GM18520 (cell line): ENCODE results near the gene PPP1R3D.
"Not testable (repeated sequence)": the region's sequence is repeated elsewhere in the genome, so short reads cannot be mapped to it uniquely, and the experiment has no call there.

Experiments used
- ATAC-seq: cut with Tn5 transposase; IDR thresholded peaks from one replicate; pipeline ENCODE4 v1.9.1; 2021; ENCODE audit not compliant: unreplicated experiment

PPP1R3D gene, protein sequence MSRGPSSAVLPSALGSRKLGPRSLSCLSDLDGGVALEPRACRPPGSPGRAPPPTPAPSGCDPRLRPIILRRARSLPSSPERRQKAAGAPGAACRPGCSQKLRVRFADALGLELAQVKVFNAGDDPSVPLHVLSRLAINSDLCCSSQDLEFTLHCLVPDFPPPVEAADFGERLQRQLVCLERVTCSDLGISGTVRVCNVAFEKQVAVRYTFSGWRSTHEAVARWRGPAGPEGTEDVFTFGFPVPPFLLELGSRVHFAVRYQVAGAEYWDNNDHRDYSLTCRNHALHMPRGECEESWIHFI

DNA sequence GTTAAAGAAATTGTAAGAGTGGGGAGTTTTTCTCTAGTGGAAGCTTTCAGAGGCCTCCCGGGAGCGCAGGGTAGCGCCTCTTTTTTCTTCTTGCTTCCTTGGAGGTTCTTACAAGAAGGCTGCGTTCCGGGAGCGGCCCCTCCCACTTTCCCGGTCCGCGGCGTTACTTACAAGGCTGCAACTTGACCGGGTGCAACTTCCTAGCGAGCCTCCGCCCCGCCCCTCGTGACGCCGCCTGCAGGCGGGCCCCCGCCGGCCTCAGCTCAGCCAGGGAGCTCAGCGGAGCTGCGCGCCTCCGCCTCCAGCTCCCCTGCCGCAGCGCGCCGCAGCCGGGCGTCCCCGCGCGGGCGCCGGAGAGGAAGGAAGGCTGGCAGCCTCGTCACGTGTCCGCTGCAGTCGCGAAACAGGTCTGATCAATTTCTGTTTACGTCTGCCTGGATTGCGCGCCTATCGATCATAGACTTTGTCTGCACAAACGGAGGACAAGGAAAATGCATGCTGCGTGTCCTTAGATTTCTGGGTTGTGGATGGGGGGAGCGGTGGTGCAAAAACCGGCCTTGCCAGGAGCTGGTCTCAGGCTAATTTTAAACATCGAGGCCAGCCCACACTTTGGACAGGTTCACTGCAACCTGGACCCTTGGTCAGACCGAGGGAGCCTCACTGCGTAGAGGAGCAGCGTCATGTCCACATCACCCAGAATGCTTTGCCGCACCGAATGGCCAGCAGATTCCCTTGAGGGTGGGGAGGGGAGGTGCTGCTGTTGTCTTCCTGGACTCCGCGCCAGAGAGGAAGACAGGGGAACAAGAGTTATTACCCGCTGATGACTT lies at the start of gene PPP1R3D, which contains the start of gene FAM217B:
TSS of gene PPP1R3D (minus strand) at position 177 of the 827 bp plus-strand sequence. CDS start 374 bp downstream, outside the sequence.
TSS of gene FAM217B (plus strand) at position 261 of the 827 bp plus-strand sequence. CDS start 3,555 bp downstream, outside the sequence.
- peak; percentile 92 for ATAC-seq

DNA sequence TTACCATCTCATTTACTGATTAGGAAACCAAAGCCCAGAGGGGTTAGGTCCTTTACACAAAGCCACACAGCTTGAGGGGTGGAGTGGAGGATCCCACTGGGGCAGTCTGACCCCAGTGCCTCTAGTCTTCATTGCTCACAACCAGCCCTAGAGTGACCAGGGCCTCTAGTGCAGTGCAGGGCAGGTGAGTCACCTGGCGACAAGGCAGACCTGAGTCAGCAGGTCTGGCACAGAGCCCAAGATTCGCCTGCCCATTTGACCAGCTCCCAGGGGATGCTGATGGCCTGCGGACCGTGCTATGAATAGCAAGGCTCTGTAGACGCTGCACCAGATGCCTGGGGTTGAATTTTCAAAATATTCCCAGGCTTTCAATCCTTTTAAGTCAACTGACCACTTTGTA lies 48.0 kb upstream of the PPP1R3D start:
- ATAC-seq, result no peak

DNA sequence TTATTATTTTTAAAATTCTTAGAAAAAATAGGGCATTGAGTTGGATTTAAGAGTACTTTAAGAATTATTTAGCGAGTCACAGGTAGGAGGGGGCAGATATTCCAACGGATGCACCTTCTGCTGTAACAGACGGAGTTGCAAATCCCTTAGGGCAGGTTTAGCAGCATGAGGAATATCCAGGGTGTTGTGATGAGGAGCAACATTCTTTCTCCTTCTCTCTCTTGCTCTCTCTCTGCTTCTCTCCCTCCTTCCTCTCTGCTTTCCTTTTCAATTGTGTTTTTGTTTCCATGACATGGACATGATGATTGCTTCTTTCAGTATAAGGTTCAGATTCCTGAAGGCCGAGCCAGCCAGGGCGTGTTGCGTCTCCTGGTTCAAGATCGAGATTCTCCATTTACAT lies 47.0 kb upstream of the PPP1R3D start:
- ATAC-seq, result no peak

DNA sequence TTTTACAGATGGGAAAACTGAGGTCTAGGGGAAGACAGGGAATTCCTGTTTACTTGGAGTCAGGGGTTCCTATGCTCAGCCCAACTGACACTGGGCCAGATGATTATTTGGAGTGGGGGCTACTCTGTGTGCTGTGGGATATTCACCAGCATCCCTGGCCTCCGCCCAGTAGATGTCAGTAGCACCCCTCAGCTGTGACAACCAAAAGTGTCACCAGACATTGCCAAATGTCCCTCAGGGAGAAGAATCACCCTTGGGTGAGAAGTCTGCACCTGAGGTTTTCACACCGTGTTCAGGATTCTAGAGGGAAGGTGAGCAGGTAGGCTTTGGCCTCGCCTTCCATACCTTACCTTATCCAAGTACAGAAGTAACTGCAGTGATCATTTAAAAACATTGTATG lies 45.8 kb upstream of the PPP1R3D start:
- no peak for ATAC-seq

DNA sequence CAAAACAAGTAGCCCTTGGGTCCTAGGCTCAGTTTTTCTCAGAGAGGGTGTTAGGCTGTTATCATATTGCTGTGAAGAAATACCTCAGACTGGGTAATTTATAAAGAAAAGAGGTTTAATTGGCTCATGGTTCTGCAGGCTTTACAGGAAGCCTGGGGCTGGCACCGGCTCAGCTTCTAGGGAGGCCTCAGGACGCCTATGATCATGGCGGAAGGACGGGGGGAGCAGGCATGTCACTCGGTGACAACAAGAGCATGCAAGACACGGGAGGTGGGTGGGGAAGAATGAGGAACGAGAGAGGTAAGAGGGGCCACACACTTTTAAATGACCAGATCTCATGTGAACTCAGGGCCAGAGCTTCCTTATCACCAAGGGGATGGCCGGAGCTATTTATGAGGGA lies 45.1 kb upstream of the PPP1R3D start:
- ATAC-seq, result no peak

DNA sequence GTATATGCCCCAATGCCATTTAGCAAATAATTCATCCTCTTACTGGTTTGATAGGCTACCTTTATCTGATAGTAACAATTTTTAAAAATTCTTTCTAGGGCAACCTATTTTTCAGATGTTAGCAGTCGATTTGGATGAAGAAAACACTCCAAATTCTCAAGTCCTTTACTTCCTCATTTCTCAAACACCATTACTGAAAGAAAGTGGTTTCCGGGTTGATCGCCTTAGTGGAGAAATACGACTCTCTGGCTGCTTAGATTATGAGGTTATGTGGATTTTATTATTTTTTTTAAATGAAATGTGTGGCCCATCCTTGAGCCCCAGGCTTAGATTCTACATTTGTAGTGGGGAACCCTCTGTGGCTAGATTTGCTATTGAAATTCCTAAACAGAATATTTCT lies 44.4 kb upstream of the PPP1R3D start:
- ATAC-seq, result no peak

DNA sequence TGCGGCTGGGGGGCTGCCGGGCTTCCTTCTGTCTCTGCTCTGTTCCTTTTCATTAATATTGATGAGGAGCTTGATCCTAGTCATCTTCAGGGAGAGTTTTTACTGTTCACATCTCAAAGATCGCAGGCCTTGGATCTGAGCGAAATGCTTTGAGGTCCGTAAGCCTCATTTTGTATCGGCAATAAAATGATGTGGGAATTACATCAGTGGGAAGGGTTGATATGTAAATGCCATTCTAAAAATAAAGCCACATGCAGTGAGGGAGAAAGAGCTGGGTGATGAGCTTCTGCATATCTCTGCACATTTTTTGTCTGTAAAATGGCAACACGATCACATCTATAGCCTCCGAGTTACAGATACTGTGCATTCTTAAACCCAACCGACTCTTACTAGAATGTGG lies 43.0 kb upstream of the PPP1R3D start:
- ATAC-seq, result no peak

DNA sequence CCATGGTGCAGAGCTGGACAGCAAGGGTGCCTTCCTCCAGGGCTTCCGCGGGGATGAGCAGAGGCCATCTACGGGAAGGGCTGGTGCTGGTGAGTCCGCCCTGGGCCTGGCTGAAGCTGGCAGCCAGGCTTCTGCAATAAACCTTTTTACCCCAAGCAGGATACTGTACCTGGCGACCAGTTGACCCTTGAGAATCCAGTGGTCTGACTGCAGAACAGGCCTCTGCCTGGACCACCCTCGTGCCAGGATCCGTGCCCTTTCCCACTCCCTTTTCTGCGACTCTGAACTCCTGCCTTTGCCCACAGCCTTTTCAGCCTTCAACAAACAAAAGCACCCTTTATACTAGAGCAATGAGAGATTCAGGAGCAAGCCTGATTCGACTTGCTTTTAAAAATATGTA lies 37.0 kb upstream of the PPP1R3D start:
- no peak for ATAC-seq

DNA sequence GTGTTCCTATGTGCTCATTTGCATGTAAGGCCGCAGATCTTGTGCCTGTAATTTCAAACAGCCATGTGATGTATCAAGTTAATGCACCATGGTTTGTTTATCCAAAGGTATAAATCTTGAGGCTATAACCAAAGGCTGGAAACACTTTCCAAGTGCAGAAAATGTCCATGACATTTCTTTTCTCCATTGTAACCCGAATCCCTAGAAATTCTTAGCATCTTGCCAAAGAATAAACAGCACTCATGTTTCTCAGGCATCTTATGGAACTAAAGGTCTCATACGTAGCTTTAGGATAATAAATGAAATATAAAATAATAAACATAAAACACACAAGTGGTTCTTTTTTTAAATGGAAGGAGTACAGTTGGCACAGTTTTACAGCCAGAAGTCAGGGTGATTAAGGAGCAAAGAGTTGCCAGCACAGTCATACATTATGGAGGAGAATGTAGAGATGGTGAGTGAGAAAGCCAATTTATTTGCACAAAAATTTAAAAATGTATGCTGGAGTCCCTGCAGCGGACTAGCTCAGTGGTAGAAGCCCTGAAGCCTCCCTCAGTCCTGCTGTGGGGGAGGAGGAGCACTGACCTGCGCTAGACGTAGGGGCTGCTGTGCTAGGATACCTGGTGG lies 36.2 kb upstream of the PPP1R3D start:
- ATAC-seq, result no peak

DNA sequence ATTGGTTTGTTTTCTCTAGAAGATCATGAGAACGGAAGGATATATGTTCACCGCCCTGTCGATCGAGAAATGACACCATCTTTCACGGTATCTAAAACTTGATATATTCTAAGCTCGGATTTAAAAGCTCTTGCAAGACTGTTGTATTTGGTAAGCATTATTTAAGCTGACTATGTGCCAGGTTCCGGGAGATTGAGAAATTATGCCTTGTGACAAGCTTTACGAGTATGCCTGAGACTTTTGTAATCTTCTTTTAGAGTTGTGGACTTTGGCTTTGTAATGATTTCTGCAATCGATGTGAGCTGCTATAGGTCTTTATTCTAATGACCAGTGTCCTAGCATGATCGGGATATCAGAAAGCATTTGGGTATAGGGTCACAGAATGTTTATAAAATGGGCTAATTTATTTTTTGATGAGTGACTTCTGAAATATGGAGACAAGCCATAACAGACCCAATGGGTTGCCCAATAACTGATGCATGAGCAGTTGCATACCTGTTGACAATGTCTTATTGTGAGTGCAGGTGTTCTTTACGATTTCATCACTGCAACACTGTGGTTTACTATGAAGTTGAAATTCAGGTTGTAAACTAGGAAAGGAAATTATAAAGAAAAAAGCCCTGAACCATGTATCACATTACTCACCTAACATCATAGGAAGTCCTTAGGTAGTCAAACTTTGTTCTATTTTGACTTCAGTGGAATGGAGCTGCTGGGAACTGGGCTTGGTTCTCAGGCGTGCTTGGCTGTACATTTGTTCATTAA lies 32.1 kb upstream of the PPP1R3D start:
- ATAC-seq, result no peak

DNA sequence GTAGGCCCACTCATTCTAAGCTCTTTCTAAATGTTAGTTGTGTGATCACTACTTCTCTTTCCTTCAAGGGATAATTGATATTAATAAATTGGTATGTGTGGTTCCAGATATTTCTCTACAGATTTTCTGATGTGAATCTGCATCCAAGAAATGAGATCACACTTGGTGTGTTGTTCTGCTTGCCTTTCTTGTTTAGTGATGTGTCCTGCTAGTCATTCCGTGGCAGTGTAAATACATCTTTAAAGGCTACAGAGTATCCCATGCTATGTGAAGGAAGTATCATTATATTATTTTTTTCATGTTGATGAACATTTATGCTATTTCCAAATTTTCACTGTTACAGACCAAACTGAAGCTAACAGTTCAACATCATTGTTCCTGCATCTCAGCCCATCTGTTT lies 31.3 kb upstream of the PPP1R3D start:
- no peak for ATAC-seq

DNA sequence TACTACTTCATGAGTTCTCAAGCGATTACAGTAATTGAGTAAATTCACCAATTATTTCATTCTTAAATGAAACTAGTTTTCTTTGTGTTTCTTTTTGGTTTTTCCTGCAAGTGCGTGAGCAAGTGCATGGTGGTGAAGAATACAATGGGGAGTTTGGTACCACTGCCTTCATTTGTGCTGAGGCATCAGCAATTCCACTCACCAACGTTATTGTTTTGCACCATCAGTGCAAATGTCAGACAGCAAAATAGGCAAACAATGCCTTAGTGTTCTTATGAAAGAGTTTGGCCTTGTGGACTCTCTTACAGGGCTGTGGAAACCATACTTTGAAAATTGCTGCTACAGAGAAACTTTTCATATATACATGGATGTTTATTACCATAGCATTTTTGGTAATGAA lies 26.3 kb upstream of the PPP1R3D start:
- no peak for ATAC-seq

DNA sequence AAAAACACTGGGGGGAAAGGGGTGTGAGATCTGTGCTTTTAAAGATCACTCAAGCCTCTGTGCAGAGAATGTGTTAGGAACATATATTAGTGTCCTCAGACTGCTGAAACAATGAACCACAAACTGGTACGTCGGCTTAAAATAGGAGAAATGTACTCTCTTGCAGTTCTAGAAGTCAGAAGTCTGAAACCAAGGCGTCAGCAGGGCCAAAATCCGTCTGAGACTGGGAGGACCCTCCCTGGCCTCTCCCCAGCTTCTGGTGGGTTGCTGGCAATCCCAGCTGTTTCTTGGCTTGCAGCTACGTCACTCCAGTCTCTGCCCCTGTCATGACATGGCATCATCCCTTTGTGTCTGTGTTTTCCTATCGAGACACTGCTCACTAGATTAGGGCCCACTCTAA lies 22.1 kb upstream of the PPP1R3D start:
- no peak for ATAC-seq

DNA sequence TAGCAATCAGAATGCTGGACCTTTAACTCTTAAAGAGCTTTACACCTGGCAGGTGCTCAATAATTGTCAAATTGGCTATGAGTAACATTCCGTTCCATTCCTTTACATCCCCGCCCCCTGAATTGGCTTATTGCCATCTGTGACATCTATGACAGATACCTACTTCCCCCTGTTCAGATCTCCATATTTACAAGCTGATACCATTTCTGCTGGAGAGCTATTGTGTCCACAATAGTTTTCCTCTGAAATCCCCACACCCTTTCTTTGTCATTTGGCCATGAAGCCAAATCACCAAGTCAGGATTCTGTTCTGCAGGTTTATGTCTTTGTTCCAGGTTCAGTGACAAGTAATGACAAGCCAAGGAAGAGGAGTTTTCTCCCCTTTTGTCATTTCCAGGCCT lies 21.3 kb upstream of the PPP1R3D start:
- no peak for ATAC-seq

DNA sequence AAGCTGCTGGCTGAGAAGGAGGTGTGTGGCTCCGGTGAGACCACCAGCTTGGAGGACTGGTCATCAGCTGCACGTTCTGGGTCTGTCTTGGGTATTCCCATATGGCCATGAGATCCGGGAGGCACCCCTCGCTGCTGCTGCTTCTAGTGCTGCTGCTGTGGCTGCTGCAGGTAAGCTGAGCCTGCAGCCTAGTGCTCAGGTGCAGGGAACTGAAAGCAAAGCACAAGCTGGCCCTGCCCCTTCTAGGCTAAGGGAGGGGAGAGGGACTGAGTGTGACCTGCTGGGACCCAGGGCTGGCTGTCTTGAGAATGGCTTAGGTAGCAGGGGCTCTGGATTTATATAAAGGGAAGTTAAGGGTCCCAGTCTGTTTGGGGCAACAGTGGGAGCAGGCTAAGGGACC lies 18.5 kb upstream of the PPP1R3D start:
- no peak for ATAC-seq

DNA sequence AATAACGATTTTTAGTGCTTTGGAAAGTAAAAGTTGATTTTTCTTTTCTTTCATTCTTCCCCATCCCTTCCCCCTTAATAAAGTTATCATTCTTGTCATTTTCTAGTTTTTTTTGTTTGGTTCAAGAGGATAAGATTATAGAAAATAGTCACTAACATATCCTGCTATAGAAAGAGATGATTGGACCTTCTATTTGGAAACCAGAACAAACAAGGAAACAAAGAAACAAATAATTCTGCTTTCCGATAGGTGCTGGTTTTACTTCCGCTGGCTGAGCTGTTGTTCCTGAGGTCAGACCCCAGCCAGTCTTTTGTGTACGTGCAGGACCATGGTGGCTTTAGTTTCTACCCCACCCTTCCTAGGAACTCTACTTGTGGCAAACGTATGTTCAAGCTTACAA lies 18.0 kb upstream of the PPP1R3D start, which contains the start of gene CDH26:
TSS of gene CDH26 (plus strand) at position 301 of the 400 bp plus-strand sequence. CDS start 304 bp downstream, outside the sequence.
- ATAC-seq, result no peak

DNA sequence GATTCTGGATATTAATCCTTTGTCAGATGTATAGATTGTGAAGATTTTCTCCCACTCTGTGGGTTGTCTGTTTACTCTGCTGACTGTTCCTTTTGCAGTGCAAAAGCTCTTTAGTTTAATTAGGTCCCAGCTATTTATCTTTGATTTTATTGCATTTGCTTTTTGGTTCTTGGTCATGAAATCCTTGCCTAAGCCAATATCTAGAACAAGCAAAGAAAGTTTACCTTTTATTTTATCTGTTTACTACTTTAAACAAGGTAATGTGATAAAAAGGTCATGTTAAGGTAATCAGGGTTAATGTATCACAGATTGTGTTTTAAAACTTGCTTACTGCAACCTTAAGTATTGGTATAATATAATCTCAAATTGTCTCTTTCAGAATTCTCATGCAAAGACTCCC lies 17.5 kb upstream of the PPP1R3D start:
- ATAC-seq, result not testable (repeated sequence)

DNA sequence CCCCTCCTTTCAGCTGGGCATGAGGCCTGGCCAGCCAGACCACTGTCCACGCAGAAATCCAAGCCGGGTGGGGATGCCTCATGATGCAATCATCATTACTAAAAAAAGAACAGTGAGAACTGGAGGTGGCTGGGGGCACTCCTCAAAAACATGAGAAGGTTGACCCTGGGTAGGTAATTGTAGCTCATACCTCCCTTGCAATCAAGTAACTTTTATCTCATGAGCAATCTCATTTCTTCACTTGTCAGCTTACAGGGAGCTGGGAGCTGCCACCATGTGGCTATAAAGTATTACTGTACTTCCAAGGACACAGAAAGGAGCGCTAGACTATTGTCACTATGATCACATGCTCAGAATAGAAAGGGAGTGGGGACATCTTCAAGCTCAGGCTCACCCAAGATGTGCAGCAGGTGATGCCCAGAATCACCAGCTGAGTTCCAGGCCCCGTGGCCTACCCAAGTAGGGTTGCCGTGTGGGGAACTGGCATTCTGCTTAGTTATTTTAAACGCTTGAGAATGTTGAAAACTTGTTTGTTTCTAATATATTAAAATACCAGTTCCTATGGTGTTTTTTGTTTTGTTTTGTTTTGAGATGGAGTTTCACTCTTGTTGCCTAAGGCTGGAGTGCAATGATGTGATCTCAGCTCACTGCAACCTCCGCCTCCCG lies 15.2 kb upstream of the PPP1R3D start:
- no peak for ATAC-seq

DNA sequence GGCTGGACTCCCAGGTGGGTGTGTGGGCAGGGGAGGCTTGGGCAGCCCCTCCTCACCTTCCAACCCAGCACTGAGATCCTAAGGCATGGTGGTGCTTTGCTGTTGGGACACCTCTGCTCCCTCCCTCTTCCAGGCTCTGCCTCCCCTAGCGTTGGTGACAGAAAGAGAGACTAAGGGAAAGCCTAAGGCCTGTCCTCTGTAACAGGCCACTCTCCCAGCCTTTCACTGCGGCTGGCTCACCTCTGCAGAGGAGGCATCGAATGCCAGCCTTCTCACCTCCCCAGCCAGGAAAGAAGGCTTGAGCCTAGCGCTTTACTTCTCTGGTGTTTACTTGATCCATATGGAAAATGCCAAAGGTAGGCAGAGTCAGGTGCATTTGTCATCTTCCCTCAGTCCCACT lies 14.6 kb upstream of the PPP1R3D start:
- no peak for ATAC-seq

DNA sequence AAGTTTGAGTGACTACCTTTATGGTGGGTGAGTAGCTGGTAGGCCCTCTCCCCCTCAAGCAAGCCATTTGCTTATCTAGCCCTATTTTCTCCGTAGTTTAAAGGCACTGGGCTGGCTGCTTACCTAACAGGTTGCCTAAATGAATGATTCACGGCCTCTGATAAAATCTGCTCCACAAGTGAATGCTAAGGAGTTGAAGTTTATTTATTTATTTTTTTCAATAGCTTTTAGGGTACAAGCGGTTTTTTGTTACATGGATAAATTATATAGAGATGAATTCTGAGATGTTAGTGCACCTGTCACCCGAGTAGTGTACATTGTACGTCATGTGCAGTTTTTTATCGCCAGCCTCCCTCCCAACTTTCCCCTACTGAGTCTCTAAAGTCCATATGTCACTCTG lies 9.8 kb upstream of the PPP1R3D start:
- no peak for ATAC-seq
